TTC549 (cell line): ENCODE measurements around the gene LRP6.
"Not testable (repeated sequence)": the region's sequence is repeated elsewhere in the genome, so short reads cannot be mapped to it uniquely, and the experiment has no call there.

Source experiments
- FAIRE-seq: peaks from 2 replicates; lab custom pipeline; 2012; peaks lifted over from hg19 to GRCh38; lab: Jason Lieb, UNC

The LRP6 gene

DNA sequence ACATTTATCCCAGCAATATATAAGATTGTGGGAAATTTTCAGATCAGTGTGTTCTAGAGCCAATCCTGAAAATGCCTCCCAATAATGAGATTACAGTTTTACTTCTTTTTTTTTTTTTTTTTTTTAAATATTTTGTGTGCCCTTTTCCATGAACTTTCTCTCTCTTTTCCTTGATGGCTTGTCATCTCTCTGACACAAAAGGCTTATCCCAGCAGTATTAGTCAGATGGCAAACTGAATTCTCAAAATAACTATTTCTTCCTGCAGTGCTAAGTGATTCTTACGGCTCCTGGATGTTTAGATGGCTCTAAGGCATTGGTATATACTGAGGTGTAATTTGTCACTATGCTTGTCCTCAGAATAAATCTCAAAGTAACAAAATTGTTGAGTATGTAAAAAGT, 86.7 kb downstream of the LRP6 start:
- no peak for FAIRE-seq

DNA sequence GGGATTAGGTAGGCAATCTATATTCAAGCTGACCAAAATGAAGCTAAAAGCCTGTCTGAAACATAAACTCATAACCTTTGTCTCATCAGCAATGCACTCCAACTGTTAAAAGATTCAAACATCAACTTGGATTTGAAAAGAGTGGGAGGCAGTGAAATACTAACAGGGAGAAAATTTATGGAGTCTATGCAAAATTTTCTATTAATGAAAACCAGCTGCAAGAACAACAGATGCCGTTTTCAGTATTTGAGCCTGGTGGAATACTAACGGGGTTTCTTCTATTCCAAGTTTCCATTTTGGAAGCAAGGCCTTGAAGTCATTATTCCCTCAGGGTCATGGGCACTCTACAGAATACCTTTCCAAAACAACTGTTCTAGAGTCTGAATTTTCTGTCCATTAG, 88.3 kb downstream of the LRP6 start:
- FAIRE-seq: no peak

DNA sequence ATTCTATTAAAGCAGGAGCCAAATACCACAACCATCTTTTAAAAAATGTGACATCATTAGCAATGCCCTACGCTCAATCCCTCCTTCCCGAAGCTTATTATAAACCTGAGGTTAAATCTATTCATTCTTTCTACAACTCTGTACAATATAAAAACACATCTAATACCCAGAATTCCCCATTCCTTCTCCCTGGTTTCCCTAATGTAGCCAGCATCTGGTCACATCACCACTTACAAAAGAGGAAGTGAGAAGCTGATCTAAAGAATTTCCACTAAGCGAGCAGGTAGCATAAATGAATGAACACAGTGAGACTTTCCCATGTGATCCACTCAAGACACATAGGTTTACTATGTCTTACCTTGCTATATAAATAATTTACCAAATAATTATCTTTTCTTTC, 90.4 kb downstream of the LRP6 start:
- no peak for FAIRE-seq

DNA sequence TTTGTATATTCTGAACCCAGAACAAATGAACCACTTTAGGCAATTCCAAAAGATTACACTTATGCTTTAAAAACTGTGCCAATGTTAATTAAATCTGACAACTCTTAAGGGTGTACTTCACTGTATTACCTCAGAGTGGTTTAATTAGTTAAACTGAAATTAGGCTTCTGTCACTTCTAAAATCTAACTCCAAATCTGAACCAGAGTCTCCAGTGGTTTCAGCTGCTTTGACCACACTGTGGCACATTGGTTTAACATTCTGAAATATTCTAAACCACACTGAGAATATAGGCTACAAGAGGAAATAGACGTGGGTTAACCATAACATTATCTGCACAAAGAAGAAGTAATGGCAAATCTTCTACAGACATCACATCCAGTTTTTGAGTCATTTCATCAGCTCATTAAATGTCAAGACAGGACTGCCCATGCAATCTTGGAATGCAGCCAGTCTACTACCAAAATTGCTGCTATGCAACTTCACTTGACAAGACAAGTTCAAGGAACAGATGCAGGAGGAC, 94.8 kb downstream of the LRP6 start:
- no peak for FAIRE-seq

DNA sequence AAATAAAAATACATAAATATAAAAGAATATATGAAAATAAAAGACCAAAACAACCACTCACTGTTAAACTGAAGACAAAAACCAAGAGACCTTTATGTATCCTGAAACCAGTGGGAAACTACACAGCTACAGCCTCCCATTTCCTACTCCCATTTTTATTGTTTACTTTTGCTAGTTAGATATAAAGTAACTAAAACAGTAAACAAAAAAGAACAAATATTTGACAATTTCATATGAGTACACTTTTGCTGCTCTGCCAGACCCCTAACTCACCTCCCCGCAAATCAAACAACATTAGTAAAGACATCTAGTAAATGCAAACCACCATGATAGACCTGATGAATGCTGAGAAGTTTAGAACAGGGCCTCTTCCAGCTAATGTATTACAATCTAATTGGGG, 99.0 kb downstream of the LRP6 start:
- no peak for FAIRE-seq

DNA sequence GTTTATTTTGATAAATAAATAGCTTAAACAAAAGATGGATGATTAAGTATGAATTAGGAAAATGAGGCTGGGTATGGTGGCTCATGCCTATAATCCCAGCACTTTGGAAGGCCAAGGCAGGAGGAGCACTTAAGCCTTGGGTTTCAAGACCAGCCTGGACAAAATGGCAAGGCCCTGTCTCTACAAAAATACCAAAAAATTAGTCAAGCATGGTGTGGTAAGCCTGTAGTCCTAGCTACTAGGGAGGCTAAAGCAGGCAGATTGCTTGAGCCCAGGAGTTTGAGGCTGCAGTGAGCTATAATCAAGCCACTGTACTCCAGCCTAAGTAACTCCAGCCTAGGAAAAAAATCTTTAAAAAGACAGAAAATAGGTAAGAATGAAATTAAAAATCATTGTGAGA, 100.1 kb downstream of the LRP6 start:
- FAIRE-seq: no peak

DNA sequence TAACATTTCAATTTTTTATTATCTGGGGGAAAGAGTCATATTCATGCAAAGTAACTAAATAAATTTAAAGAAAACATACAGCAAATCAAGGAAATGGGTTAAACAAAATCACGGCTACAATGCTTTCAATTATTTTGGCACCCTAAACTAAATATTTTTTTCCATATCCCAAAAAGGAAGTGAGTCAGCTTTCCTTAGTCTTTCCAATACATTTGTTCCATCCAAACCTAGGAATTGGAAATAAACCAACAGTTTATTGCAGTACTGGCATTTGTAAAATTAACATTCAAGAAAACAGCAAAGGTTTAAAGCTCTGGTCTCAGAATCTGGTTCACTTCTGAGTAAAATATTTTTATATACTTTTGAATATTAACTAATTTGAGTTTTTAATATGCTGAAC, 106.9 kb downstream of the LRP6 start:
- no peak for FAIRE-seq

DNA sequence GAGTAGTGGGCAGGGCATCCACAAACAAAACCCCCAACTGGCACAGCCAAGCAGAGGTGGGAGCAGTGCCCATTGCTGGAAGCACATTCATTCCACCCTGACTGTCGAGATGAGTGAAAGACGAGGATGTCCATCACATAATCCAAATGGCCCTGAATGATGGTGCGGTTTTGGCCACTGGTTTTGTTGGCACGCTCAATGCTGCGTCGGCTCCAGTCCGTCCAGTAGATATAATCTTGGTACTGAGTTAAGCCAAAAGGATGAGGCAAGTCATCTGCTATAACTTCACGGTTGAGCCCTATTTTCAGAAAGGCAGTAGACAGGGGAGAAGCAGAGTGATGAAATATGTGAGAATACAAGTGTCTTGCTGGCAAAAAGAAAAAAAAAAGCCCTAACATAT, 108.0 kb downstream of the LRP6 start:
- FAIRE-seq: no peak

DNA sequence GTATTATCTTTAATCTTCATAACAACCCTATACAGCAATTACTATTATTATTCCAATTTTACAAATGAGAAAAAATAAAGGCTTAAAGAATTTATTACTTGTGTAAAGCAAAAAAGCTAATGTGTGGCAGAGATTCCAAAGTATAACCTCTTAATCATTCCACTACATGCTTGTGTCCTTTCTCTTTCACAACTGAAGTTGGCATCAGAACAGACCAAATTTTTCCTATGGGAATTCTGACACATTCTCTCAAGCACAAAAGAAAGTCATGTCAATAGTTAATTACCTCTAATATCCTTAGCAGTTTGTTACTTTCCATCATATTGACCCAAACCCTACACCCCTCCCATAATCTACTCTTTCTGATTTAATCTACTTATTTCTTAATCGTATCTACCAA, 109.4 kb downstream of the LRP6 start:
- FAIRE-seq: no peak

DNA sequence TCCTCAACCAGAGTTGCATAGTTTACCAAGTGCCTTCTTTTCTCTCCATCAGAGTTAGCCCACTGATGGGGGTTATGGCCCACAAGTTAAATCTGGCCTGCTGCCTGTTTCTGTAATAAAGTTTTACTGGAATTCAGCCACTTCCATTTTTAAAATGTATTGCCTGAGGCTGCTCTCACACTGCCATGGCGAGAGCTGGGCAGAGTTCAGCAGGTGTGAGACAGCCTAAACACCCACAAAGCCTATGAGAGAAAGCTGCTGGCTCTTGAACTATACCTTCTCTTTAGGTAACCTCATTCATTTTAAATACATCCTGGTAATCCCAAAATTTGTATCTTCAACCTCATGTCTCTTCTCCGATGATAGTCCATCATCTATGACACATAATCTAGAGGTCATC, 110.0 kb downstream of the LRP6 start:
- no peak for FAIRE-seq

DNA sequence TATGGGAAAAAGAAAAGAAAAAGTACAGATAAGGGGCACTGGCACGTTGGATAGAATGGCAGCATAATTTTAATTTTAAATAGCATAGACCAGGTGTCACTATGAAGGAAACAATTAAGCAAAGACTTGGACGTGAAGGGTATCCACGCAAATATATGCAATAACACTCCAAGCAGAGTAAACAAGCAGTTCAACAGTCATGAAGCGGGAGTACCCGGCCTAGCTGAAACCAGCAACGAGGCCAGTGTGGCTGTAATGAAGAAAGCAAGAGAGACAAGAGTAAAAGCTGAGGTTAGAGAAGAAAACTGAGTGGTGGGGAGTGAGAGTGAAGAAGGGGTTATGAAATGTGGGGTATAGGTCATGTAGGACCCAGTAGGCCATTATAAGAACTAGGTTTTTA, 110.7 kb downstream of the LRP6 start:
- no peak for FAIRE-seq

DNA sequence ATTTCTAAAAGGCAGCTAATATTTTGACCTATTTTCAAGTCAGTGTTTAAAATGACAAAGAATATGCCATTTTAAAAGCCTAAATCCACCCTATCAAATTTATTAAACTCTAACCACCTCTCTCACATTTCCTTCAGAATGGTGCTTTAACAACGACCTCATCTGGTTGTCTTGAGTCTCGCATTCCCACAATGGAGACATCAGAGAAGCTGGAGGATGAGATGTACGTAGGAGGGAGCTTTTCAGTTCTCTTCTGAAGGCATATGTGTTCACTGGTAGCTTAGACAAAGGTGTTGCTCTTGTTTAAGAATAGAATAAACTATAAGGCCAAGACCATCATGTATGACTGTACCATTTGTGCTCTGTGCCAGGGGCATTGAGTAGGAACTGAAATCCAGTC, 113.2 kb downstream of the LRP6 start:
- no peak for FAIRE-seq

DNA sequence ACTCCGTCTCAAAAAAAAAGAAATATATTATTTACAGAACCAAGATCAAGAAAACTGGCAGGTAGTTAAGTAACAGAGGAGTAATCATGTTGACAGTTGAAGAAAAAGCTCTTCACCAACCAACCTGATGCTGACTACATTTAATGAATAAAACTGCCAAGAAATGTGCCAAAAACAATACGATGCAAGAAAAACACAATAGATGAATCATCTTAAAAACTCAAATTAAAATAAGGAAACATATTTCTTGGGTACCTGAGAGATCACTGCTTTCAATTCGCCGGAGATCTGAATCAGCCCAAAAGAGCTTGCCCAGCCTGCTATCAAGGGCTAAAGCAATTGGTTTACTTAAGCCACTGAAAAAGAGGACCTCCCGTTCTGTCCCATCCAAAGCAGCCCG, 119.7 kb downstream of the LRP6 start:
- no peak for FAIRE-seq

DNA sequence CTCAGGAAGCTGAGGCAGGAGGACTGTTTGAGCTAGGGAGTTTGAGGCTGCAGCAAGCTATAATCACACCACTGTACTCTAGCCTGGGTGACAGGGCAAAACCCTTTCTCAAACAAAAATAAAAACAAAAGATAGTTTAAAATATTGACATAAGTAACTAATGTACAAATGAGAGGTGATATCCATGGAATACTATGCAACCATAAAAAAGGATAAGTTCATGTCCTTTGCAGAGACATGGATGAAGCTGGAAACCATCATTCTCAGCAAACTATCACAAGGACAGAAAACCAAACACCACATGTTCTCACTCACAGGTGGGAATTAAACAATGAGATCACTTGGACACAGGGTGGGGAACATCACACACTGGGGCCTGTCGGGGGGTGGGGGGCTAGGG, 122.3 kb downstream of the LRP6 start:
- FAIRE-seq: not testable (repeated sequence)

DNA sequence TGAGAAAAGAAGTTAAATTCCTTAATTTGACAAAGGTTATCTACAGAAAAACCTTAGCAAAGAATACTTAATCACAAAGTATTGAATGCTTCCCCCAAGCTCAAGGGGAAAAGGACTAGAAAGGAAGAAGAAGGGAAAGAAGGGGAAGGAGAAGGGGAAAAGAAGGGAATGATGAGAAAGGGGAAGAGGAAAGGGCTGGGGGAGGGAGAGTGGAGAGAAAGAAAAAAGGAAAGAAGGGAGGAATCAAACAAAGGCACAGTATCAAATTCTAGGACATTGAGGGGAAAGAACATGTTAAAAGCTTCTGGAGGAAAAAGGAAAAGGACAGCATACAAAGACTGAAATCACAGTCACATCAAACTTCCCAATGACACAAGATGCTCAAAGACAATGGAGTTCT, 125.8 kb downstream of the LRP6 start:
- no peak for FAIRE-seq

DNA sequence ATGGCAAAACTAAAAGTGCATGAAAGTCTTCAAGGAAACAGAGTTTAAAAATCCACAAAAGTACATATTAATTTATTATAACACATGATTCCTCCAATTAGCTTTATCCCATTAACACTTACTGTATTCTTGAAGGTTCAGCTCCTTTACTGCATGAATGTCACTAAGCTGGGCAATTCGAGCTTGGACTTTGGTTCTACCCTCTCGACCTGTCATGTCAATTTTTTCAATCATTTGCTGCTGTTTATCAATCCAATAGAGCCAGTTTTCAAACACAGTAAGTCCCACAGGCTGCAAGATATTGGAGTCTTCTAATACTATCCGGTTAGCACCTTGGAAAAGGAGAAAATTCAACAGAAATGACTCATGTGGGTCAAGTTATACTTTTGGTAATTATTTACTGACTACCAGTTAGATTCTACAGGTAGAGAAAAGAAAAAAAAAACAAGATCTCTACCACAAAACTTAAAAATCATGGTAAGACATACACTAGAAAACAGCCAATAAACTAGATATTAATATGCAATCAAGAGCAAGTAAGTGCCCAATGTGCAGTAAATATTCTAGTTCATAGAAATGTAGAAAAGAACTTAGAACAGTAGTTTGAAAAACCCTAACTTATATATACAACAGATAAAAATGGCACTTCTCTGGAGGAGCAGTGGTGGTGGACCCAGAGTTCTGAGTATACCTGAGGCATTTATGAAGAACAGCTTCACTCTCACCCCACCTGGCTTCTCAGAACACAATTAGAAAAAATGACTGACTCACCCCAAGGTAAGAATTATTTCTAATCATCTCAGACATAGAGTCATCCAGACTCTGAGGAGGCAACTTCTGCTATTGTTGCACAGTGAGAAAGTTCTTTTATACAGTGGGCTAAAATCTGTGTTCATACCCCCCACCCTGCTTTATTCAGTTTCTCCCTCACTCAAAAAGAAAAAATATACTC, 128.4 kb downstream of the LRP6 start:
- FAIRE-seq: no peak

DNA sequence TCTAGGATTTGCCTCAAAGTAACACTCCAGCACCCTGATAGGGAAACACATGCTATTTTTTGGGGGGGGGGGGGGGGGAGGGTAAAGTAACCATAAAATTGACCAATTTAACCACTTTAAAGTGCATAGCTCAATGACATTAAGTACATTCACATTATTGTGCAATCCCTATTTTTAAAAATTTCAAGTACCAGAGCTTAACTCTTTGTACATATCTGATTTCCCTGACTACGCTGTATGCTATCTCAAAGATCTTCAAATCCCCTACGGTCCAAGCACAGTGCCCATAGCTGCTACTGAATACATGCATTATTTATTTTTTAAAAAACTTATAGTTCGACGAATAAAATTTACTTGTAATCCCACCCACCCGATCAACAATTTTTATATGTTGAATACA, 133.1 kb downstream of the LRP6 start:
- FAIRE-seq: no peak

DNA sequence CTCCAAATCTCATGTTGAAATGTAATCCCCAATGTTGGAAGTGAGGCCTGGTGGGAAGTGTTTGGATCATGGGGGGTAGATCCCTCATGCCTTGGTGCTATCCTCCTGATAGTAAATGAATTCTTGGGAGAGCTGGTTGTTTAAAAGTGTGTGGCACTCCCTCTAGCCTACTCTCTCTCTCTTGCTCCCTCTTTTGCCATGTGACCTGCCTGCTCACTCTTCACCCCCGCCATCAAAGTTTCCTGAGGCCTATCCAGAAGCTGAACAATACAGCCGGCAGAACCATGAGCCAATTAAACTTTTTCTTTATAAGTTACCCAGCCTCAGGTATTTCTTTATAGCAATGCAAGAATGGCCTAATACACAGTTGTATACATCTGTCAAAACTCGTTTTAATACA, 133.6 kb downstream of the LRP6 start:
- FAIRE-seq: no peak

DNA sequence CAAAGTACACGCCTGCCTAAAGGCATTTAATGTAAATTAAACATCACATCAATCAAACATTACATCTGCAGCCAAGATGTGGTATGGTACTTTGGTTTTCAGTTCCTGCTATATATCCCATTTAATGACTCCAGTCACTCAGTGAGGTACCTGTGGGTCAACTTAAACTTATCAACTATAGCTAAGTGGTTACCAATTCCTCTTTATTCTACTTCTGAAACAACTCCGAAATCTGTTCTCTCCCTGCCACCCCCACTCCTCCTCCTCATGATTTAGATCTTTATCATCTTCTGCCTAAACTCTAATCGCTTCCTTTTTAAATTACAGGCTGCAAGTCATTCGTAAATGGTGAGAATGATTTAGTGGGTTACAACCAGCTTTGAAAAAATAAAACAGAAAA, 138.2 kb downstream of the LRP6 start:
- FAIRE-seq: no peak

DNA sequence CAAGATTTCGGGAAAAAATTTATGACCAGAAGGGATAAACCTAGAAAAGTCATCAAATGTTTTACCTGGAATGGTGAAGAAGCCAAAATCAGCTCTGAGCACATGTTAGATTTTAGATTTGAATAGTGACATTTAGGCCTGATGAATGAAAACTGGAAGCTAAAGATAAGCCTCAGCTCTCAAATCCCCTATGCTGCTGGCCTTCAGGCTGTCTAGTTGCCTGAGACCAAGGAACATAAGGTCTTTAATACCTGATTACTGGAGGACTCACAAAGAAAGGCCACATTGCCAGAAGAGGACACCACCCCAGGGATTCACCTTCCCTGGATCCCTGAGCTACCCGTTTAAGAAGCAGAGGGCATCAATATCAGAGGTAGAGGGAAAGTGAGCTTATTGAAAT, 139.5 kb downstream of the LRP6 start:
- no peak for FAIRE-seq

DNA sequence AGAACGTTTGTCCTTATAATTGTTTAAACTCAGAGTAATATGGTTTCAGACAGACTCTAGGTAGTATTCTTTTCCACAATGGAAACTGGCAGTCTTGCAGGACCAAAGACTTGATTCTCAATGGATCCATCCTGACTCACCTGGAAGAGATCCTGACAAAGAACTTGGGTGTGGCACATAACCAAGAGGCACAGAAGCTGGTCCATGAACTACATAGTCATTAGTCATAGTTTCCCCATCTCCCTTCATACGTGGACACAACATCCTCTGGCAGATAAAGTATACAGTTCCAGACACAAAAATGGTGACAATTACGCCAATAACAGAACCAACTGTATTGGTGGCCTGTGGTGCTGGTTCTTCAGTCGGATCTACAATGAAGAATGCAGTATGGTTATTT, 140.3 kb downstream of the LRP6 start:
- no peak for FAIRE-seq

DNA sequence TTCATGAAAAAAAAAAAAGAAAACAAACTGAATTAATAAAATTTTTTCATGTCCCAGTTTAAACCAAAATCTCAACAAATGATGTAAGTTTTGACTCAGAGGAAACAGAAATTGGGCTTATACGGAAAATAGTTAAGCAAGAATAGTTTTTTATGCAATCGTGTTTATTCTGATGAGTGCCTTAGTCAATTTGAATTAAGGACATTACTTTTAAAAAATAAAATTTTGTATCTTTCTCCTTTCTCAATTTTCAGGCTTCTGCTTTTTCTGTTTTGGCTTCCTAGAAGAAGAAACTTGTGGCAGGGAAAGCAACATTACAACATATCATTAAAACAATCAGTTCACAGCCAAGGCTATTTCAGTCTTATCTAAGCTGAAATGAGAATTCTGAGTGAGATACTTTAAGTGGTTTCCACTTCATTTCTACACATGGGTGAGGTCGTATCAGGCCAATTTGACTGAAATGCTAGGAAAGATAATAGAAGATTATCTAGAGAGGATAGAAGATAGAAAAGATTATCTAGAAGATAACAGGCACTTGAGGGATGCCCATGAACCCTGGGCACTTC, 143.7 kb downstream of the LRP6 start:
- no peak for FAIRE-seq

DNA sequence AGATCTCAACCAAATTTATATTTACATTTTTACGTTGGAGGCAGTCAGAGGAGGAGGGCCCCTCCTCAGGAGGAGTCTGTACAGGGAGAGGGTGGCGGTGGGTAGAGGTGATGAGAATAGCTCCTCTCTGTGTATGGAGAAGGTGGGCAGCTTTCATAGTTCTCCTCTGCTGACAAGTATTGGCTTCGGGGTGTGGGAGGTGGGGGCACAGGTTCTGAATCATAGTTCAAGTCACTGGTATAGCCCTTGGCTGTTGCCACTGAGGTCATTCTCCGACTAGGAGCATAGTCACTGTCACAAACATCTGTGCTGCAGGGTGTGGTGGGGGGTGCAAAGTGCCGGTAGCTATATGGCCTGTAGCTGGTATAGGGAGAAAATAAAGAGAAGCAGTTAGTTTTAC, 145.8 kb downstream of the LRP6 start:
- no peak for FAIRE-seq

DNA sequence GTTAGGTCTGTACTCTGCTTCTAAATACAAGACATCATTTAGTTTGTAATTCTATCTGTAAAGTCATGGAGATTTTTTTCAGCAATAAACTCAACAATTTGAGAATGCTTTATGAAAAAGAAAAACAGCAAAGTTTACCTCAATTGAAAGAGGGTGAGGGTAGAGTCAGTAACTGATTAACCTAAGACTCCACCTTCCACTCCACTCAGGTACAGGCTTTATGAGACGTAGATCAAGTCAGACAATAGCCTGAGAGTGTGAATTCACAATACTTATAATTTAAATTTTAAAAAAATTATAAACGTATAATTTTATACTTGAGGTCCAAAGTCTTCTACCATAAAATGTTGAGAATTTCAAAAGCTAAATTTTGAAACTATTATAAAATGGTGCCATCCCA, 150.2 kb downstream of the LRP6 start:
- FAIRE-seq: no peak
